ENCODE data around the gene BAZ2B. TPM values are rescaled to one million over a fixed set of nuclear protein-coding genes. Genes with fewer than 3 reads are reported as not detected.

The BAZ2B gene
- total and polyA plus RNA-seq, 2 donors (not counting 3 experiments of a cell fraction or from before 2014, with no cell fraction given): 22.1 to 73.8 TPM

- DNase-seq (ENCODE audit: low read depth, low spot score) (no peak), FAIRE-seq (no peak)
- no peaks in the 10 kb centered on the region for H3K79me2 ChIP-seq (ENCODE audit: control insufficient read depth, insufficient read depth, low read length)
- no peaks in the 10 kb centered on the region for H3K36me3 ChIP-seq (ENCODE audit: control insufficient read depth in 2 of 2, extremely low read depth in 1 of 2, insufficient read depth in 2 of 2, low read length in 2 of 2)
- H4K20me1 ChIP-seq (replicated peaks; ENCODE audit: control insufficient read depth, extremely low read depth, insufficient read depth, low read length): no peaks in the 10 kb centered on the region
- ChIA-PET POLR2A (no interaction called here), CTCF (interaction anchor here (1.2 kb wide), 1 partner anchor 10 kb away, joined by 3 read pairs; no protein-coding TSS in a partner anchor)
- H3K9ac ChIP-seq (replicated peaks; ENCODE audit: extremely low read depth, insufficient read depth, low read length): no peak overlapping the region
- no peaks in the 10 kb centered on the region for H3K9me3 ChIP-seq (replicated peaks; ENCODE audit: control insufficient read depth, insufficient read depth, low read length)
- H3K27ac ChIP-seq (ENCODE audit: insufficient read depth, low read depth, low read length): no peak overlapping the region
- dilution Hi-C loops (cut with MboI; ENCODE audit: extremely low pct_ligation_motif_present, low sequenced_read_pairs) (no loop called here), intact Hi-C loops (cut with micrococcal nuclease) (loop anchor here (5.0 kb wide), 1 partner anchor 167 kb away; the partner anchor contains the start of gene MARCHF7)
- H3K9me1 ChIP-seq (replicated peaks; ENCODE audit: control insufficient read depth, extremely low read depth, insufficient read depth, low read length): no peaks in the 10 kb centered on the region
- no TSS peak for BruUV-seq (replicated peaks)
- H2AFZ ChIP-seq (ENCODE audit: low read depth, low read length): no peak overlapping the region
- H3K27me3 ChIP-seq (ENCODE audit: control insufficient read depth in 2 of 2, insufficient read depth in 2 of 2, low read length in 2 of 2): no peaks in the 10 kb centered on the region
- H3K4me3 ChIP-seq (replicated peaks in 1 of 3; ENCODE audit: insufficient read depth in 1 of 3, low read depth in 1 of 3, low read length in 3 of 3): no peak overlapping the region
- TF ChIP-seq MAX (IDR thresholded peaks at IDR 0.05; ENCODE audit: insufficient read depth, insufficient read length) (no peak), FOS (IDR thresholded peaks at IDR 0.05; ENCODE audit: borderline replicate concordance, insufficient read depth, low read length) (no peak), JUN (IDR thresholded peaks at IDR 0.05; ENCODE audit: borderline replicate concordance, insufficient read depth, insufficient read length, low read depth) (no peak), CTCF (IDR thresholded peaks at IDR 0.05; ENCODE audit: extremely low read depth in 1 of 2, insufficient read depth in 1 of 2, low read depth in 1 of 2, low read length in 2 of 2) (no peak), EZH2 (IDR thresholded peaks at IDR 0.05; ENCODE audit: borderline replicate concordance, low read depth, low read length, severe bottlenecking) (no peak), POLR2A (IDR thresholded peaks at IDR 0.05; ENCODE audit: low read depth, low read length) (no peak)
- peaks cover 12% of the 10 kb centered on the region for H3K4me1 ChIP-seq (ENCODE audit: control insufficient read depth, extremely low read depth, insufficient read depth, low read length)
- no peak overlapping the region for H3K4me2 ChIP-seq (ENCODE audit: insufficient read depth, low read length)
Observed at GRCh38 chr2:159545085-159545484, 71.3 kb downstream of the BAZ2B start.

Measured in endothelial cell of umbilical vein (primary cell).